HG03196 (cell line): ENCODE results near the gene ACER2.

Experiments
- ATAC-seq: cut with Tn5 transposase; IDR thresholded peaks from one replicate; pipeline ENCODE4 v1.9.1; 2021; ENCODE audit not compliant: unreplicated experiment

ACER2 gene

GRCh38 chr9:19451240-19452087 is 42.7 kb downstream of the ACER2 start:
- ATAC-seq = peak; percentile 92

- ATAC-seq = no peak
These were observed 47.6 kb downstream of the ACER2 start for GRCh38 chr9:19456426-19456825.

- peak; percentile 71 for ATAC-seq
These were observed 48.3 kb downstream of the ACER2 start for GRCh38 chr9:19456996-19457692.

GRCh38 chr9:19457693-19458009 is 48.8 kb downstream of the ACER2 start:
- no peak for ATAC-seq

- ATAC-seq = no peak
These were observed 51.4 kb downstream of the ACER2 start for GRCh38 chr9:19460243-19460642.

GRCh38 chr9:19461135-19461534 is 52.3 kb downstream of the ACER2 start:
- ATAC-seq = no peak

- ATAC-seq = no peak
These were observed 55.4 kb downstream of the ACER2 start for GRCh38 chr9:19464061-19464763.

- ATAC-seq = peak; percentile 90
These were observed 56.2 kb downstream of the ACER2 start for GRCh38 chr9:19464764-19465585.

GRCh38 chr9:19465586-19466279 is 56.9 kb downstream of the ACER2 start:
- no peak for ATAC-seq

- no peak for ATAC-seq
These were observed 57.5 kb downstream of the ACER2 start for GRCh38 chr9:19466280-19466639.

- no peak for ATAC-seq
These were observed 60.5 kb downstream of the ACER2 start for GRCh38 chr9:19469271-19469670.

- no peak for ATAC-seq
These were observed 61.8 kb downstream of the ACER2 start for GRCh38 chr9:19470567-19470966.

- ATAC-seq = no peak
These were observed 62.3 kb downstream of the ACER2 start for GRCh38 chr9:19470981-19471650.

- ATAC-seq = peak; percentile 76
These were observed 63.2 kb downstream of the ACER2 start for GRCh38 chr9:19471737-19472648.

- no peak for ATAC-seq
These were observed 64.8 kb downstream of the ACER2 start for GRCh38 chr9:19473605-19474004.

GRCh38 chr9:19479874-19480273 is 71.1 kb downstream of the ACER2 start:
- no peak for ATAC-seq

GRCh38 chr9:19480345-19480744 is 71.5 kb downstream of the ACER2 start:
- ATAC-seq = no peak

GRCh38 chr9:19481121-19481870 is 72.5 kb downstream of the ACER2 start:
- no peak for ATAC-seq
